Vagina (tissue), 2 donors: Measurements from ENCODE around the gene AKAP10.

Source experiments
- POLR2A ChIP-seq, 2 donors: fragments of 450-650 bp; IDR thresholded peaks; one replicate each; pipeline ENCODE4 v1.6.1; 2017; ENCODE audit warnings: antibody characterized with exemption in 2 of 2, mild to moderate bottlenecking in 2 of 2, moderate library complexity in 2 of 2
- POLR2AphosphoS5 ChIP-seq, 2 donors: sonication (generic); formaldehyde crosslinking; IDR thresholded peaks; one replicate each; pipeline ENCODE4 v1.9.0; 2017; ENCODE audit warnings: antibody characterized with exemption in 2 of 2, mild to moderate bottlenecking in 2 of 2, low read depth in 1 of 2; ENCODE audit not compliant: insufficient read depth in 1 of 2
- TF ChIP-seq, protein P1 (sequence below), 3 experiments: fragments of 450-650 bp in 2 of 3; fragments of 200-600 bp in 1 of 3; sonication (generic) in 1 of 3; IDR thresholded peaks; one replicate each; pipeline ENCODE4 v1.5.1; 2017 to 2019; ENCODE audit warnings: antibody characterized with exemption in 3 of 3, mild to moderate bottlenecking in 2 of 3, moderate library complexity in 2 of 3

DNA sequence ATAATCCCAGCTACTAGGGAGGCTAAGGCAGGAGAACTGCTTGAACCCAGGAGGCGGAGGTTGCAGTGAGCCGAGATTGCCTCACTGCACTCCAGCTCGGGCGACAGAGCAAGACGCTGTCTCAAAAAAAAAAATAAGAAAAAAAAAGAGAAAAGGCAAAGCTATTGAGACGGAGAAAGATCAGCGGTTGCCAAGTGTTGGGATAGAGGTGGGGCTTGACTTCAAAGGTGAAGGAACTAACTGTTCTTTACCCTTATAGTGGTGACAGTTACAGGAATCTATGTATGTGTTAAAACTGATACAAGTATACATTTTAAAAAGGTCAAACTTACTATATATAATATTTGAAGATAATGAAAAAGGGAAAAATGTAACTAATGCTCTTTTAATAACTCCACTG is 22.5 kb downstream of the AKAP10 start:
- TF ChIP-seq, protein P1, sequence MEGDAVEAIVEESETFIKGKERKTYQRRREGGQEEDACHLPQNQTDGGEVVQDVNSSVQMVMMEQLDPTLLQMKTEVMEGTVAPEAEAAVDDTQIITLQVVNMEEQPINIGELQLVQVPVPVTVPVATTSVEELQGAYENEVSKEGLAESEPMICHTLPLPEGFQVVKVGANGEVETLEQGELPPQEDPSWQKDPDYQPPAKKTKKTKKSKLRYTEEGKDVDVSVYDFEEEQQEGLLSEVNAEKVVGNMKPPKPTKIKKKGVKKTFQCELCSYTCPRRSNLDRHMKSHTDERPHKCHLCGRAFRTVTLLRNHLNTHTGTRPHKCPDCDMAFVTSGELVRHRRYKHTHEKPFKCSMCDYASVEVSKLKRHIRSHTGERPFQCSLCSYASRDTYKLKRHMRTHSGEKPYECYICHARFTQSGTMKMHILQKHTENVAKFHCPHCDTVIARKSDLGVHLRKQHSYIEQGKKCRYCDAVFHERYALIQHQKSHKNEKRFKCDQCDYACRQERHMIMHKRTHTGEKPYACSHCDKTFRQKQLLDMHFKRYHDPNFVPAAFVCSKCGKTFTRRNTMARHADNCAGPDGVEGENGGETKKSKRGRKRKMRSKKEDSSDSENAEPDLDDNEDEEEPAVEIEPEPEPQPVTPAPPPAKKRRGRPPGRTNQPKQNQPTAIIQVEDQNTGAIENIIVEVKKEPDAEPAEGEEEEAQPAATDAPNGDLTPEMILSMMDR (IDR thresholded peaks at IDR 0.05): no peak
- TF ChIP-seq POLR2A (IDR thresholded peaks at IDR 0.05) (no peak), POLR2AphosphoS5 (IDR thresholded peaks at IDR 0.05; ENCODE audit: insufficient read depth in 1 of 2, low read depth in 1 of 2) (no peak)
